Measurements from ENCODE around the gene S1PR2. TPM values are rescaled to one million over a fixed set of nuclear protein-coding genes. Genes with fewer than 3 reads are reported as not detected.

Gene S1PR2
- total and polyA plus RNA-seq, 7 donors: 0.17 to 2.0 (median 1.1) TPM

GRCh38 chr19:10223488-10224213 lies 7.5 kb downstream of the S1PR2 start:
- Histone ChIP-seq H3K27me3 (ENCODE audit: insufficient read depth in 3 of 3, low read length in 2 of 3) (peaks cover 0 to 16% (median 0%) of the 10 kb centered on the region in 3 donors), H3K9me3 (no peaks in the 10 kb centered on the region), H3K27ac (no peak overlapping the region), H3K4me1 (no peaks in the 10 kb centered on the region), H3K36me3 (ENCODE audit: insufficient read depth in 1 of 2, low read depth in 1 of 2) (no peaks in the 10 kb centered on the region), H3K4me3 (no peak overlapping the region)
- intact Hi-C loops (cut with DNase I): no loop called here
- no peak for DNase-seq
- no peak for TF ChIP-seq CTCF (IDR thresholded peaks at IDR 0.05)
- WGBS, 3 donors: 92 to 95% (median 93%) methylated on average over 28 of the region's 28 CpGs
- no peak for ATAC-seq

- H3K4me1 ChIP-seq: no peaks in the 10 kb centered on the region
- no peak for DNase-seq
- no peak overlapping the region for H3K27ac ChIP-seq
- H3K36me3 ChIP-seq (ENCODE audit: insufficient read depth in 1 of 2, low read depth in 1 of 2): no peaks in the 10 kb centered on the region
- intact Hi-C loops (cut with DNase I): no loop called here
- no peak overlapping the region for H3K4me3 ChIP-seq
- H3K27me3 ChIP-seq (ENCODE audit: insufficient read depth in 3 of 3, low read length in 2 of 3): peaks cover 0 to 9% (median 0%) of the 10 kb centered on the region in 3 donors
- no peak for ATAC-seq
- H3K9me3 ChIP-seq: no peaks in the 10 kb centered on the region
- no peak for TF ChIP-seq CTCF (IDR thresholded peaks at IDR 0.05)
- 85 to 89% (median 87%) methylated on average over 14 of the region's 14 CpGs for WGBS, 3 donors
Measured at GRCh38 chr19:10222201-10222890, 8.8 kb downstream of the S1PR2 start.

DNA sequence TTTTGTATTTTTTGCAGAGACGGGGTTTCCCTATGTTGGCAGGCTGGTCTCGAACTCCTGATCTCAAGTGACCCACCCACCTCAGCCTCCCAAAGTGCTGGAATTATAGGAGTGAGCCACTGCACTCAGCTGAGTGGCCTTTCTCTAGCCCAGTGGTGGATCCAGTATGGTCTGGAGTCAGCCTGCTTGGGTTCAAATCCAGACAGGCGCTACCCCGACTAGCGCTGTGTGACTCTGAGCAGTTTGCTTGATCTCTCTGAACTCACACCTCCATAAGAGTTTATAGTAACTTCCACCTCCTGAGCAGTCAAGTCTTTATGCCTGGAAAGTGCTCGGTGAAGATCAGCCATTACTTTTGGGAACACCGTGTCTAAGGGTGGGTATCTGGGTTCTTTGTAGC lies 10.4 kb downstream of the S1PR2 start:
- H3K4me1 ChIP-seq: no peaks in the 10 kb centered on the region
- 89 to 91% (median 90%) methylated on average over 7 of the region's 7 CpGs for WGBS, 3 donors
- no peak overlapping the region for H3K27ac ChIP-seq
- TF ChIP-seq CTCF (IDR thresholded peaks at IDR 0.05): no peak
- DNase-seq (no peak), ATAC-seq (no peak)
- intact Hi-C loops (cut with DNase I): no loop called here
- H3K27me3 ChIP-seq (ENCODE audit: insufficient read depth in 3 of 3, low read length in 2 of 3): no peaks in the 10 kb centered on the region
- H3K9me3 ChIP-seq: no peaks in the 10 kb centered on the region
- H3K4me3 ChIP-seq: no peak overlapping the region
- no peaks in the 10 kb centered on the region for H3K36me3 ChIP-seq (ENCODE audit: insufficient read depth in 1 of 2, low read depth in 1 of 2)

GRCh38 chr19:10219678-10220077 lies 11.5 kb downstream of the S1PR2 start:
- no peaks in the 10 kb centered on the region for H3K36me3 ChIP-seq (ENCODE audit: insufficient read depth in 1 of 2, low read depth in 1 of 2)
- WGBS, 3 donors: 31 to 45% (median 34%) methylated on average over 3 of the region's 3 CpGs
- intact Hi-C loops (cut with DNase I): no loop called here
- H3K27me3 ChIP-seq (ENCODE audit: insufficient read depth in 3 of 3, low read length in 2 of 3): no peaks in the 10 kb centered on the region
- H3K27ac ChIP-seq: no peak overlapping the region
- DNase-seq (no peak), ATAC-seq (no peak)
- no peaks in the 10 kb centered on the region for H3K9me3 ChIP-seq
- no peaks in the 10 kb centered on the region for H3K4me1 ChIP-seq
- H3K4me3 ChIP-seq: no peak overlapping the region
- TF ChIP-seq CTCF (IDR thresholded peaks at IDR 0.05): no peak

Data from psoas muscle (tissue), 8 donors.